Stimulated activated CD4-positive, alpha-beta T cell treated with anti-CD3 and anti-CD28 coated beads, Interleukin-2, amount 100 ng/mL, for 48 hours (primary cell): ENCODE results near the gene C3orf49.

ENCODE experiments used
- DNase-seq, 2 donors: peaks; one replicate each; pipeline ENCODE4 v3.0.0-alpha.2; 2020

Gene C3orf49

GRCh38 chr3:63892773-63893352 lies 73.8 kb downstream of the C3orf49 start:
- no peak for DNase-seq

- DNase-seq = no peak
Observed at GRCh38 chr3:63895422-63896189, 76.5 kb downstream of the C3orf49 start.

GRCh38 chr3:63896332-63897030 lies 77.4 kb downstream of the C3orf49 start:
- no peak for DNase-seq
